HG02884 (cell line): ENCODE data around the gene DLEU7.

ENCODE experiments used
- ATAC-seq: cut with Tn5 transposase; IDR thresholded peaks from one replicate; pipeline ENCODE4 v1.9.1; 2021; ENCODE audit warnings: mild to moderate bottlenecking, moderate library complexity; ENCODE audit not compliant: unreplicated experiment

DLEU7 gene

GRCh38 chr13:50844084-50844875, 788 bp upstream of the DLEU7 start:
- ATAC-seq = no peak

GRCh38 chr13:50842990-50843256, 569 bp downstream of the DLEU7 start:
- no peak for ATAC-seq

GRCh38 chr13:50842251-50842989, 1.1 kb downstream of the DLEU7 start:
- no peak for ATAC-seq

GRCh38 chr13:50841786-50842185, 1.7 kb downstream of the DLEU7 start:
- no peak for ATAC-seq

- no peak for ATAC-seq
Observed at GRCh38 chr13:50840284-50840683, 3.2 kb downstream of the DLEU7 start.

GRCh38 chr13:50839828-50840227, 3.7 kb downstream of the DLEU7 start:
- ATAC-seq = no peak

- no peak for ATAC-seq
Observed at GRCh38 chr13:50838701-50839100, 4.8 kb downstream of the DLEU7 start.

GRCh38 chr13:50838031-50838430, 5.5 kb downstream of the DLEU7 start:
- no peak for ATAC-seq

GRCh38 chr13:50831512-50831911, 12.0 kb downstream of the DLEU7 start:
- no peak for ATAC-seq

GRCh38 chr13:50829896-50830295, 13.6 kb downstream of the DLEU7 start:
- ATAC-seq = no peak

GRCh38 chr13:50829226-50829625, 14.3 kb downstream of the DLEU7 start:
- no peak for ATAC-seq

GRCh38 chr13:50826035-50826434, 17.5 kb downstream of the DLEU7 start:
- ATAC-seq = no peak

GRCh38 chr13:50812242-50812641, 31.2 kb downstream of the DLEU7 start:
- no peak for ATAC-seq

GRCh38 chr13:50810998-50811397, 32.5 kb downstream of the DLEU7 start:
- ATAC-seq = peak; percentile 90

- no peak for ATAC-seq
Observed at GRCh38 chr13:50810468-50810867, 33.0 kb downstream of the DLEU7 start.

- no peak for ATAC-seq
Observed at GRCh38 chr13:50809133-50810090, 34.1 kb downstream of the DLEU7 start.

GRCh38 chr13:50805805-50806204, 37.7 kb downstream of the DLEU7 start:
- ATAC-seq = no peak

- ATAC-seq = peak; percentile 83
Observed at GRCh38 chr13:50801087-50801931, 42.2 kb downstream of the DLEU7 start.

- ATAC-seq = no peak
Observed at GRCh38 chr13:50800091-50800739, 43.3 kb downstream of the DLEU7 start.

- no peak for ATAC-seq
Observed at GRCh38 chr13:50798923-50799322, 44.6 kb downstream of the DLEU7 start.
